GM23338 (cell line): ENCODE data around the gene NDUFS7. TPM values are rescaled to one million over a fixed set of nuclear protein-coding genes. Genes with fewer than 3 reads are reported as not detected.

Experiments used
- ATAC-seq: fragments of 200-7000 bp; cut with Tn5 transposase; 3 replicates; pipeline ENCODE4 v1.9.1; 2020
- DNase-seq: peaks from one replicate; pipeline ENCODE4 v3.0.0-alpha.2; 2015; ENCODE audit warnings: low spot score
- H2AFZ ChIP-seq: fragments of 200-600 bp; sonication (generic); 2 replicates; pipeline ENCODE4 v1.8.0; 2016; ENCODE audit warnings: antibody characterized with exemption, mild to moderate bottlenecking, moderate library complexity
- H3F3A ChIP-seq: fragments of 200-600 bp; sonication (generic); replicated peaks from 2 replicates; pipeline ENCODE4 v1.8.0; 2017; ENCODE audit warnings: antibody characterized with exemption, mixed run types, low read depth
- H3K27ac ChIP-seq: fragments of 200-600 bp; sonication (generic); 2 replicates; pipeline ENCODE4 v1.6.1; 2016; ENCODE audit warnings: low read depth
- H3K27me3 ChIP-seq: fragments of 200-600 bp; sonication (generic); 2 replicates; pipeline ENCODE4 v1.8.0; 2016; ENCODE audit warnings: mild to moderate bottlenecking, mixed run types, moderate library complexity; ENCODE audit not compliant: insufficient read depth
- H3K36me3 ChIP-seq: fragments of 200-600 bp; sonication (generic); 2 replicates; pipeline ENCODE4 v1.8.0; 2016; ENCODE audit warnings: mild to moderate bottlenecking; ENCODE audit not compliant: insufficient read depth
- H3K4me1 ChIP-seq: fragments of 200-600 bp; sonication (generic); 2 replicates; pipeline ENCODE4 v1.8.0; 2016; ENCODE audit warnings: mild to moderate bottlenecking, moderate library complexity; ENCODE audit not compliant: insufficient read depth
- H3K4me2 ChIP-seq: fragments of 200-600 bp; sonication (generic); 2 replicates; pipeline ENCODE4 v1.7.1; 2017; ENCODE audit warnings: mixed run types
- H3K4me3 ChIP-seq: fragments of 200-600 bp; sonication (generic); 2 replicates; pipeline ENCODE4 v1.6.1; 2016; ENCODE audit warnings: mixed run types
- H3K79me2 ChIP-seq: fragments of 200-600 bp; sonication (generic); replicated peaks from 2 replicates; pipeline ENCODE4 v1.8.0; 2017; ENCODE audit warnings: mild to moderate bottlenecking; ENCODE audit not compliant: insufficient read depth
- H3K9me2 ChIP-seq: fragments of 200-600 bp; sonication (generic); 2 replicates; pipeline ENCODE4 v1.8.0; 2017; ENCODE audit not compliant: insufficient read depth
- H4K20me1 ChIP-seq: fragments of 200-600 bp; sonication (generic); replicated peaks from 2 replicates; pipeline ENCODE4 v1.8.0; 2017; ENCODE audit warnings: mild to moderate bottlenecking; ENCODE audit not compliant: insufficient read depth
- H3K27ac Mint-ChIP-seq: 2 replicates; pipeline ENCODE4 v1.8.0; 2020; ENCODE audit warnings: inconsistent platforms, mild to moderate bottlenecking, moderate library complexity, mixed read lengths
- H3K27me3 Mint-ChIP-seq: 3 replicates; pipeline ENCODE4 v1.8.0; 2022; ENCODE audit warnings: low read depth, mild to moderate bottlenecking, moderate library complexity, mixed read lengths, inconsistent platforms; ENCODE audit not compliant: insufficient read depth, poor library complexity
- H3K36me3 Mint-ChIP-seq: 3 replicates; pipeline ENCODE4 v1.8.0; 2021; ENCODE audit warnings: low read depth, mild to moderate bottlenecking, inconsistent platforms, moderate library complexity, mixed read lengths
- H3K4me1 Mint-ChIP-seq: 3 replicates; pipeline ENCODE4 v1.8.0; 2020; ENCODE audit warnings: mild to moderate bottlenecking, inconsistent platforms, mixed read lengths
- H3K4me3 Mint-ChIP-seq: 3 replicates; pipeline ENCODE4 v1.8.0; 2021; ENCODE audit warnings: moderate library complexity, mild to moderate bottlenecking, inconsistent platforms, mixed read lengths
- H3K9me3 Mint-ChIP-seq: 3 replicates; pipeline ENCODE4 v1.8.0; 2020; ENCODE audit warnings: moderate library complexity, mild to moderate bottlenecking, inconsistent platforms, mixed read lengths
- CREB1 ChIP-seq: fragments of 250-450 bp; sonication (Bioruptor Pico); IDR thresholded peaks from 2 replicates; pipeline ENCODE4 v1.5.0; 2020; ENCODE audit warnings: low read depth, mild to moderate bottlenecking, moderate library complexity
- EZH2 ChIP-seq: fragments of 200-600 bp; sonication (generic); IDR thresholded peaks from one replicate; pipeline ENCODE4 v1.8.0; 2017; ENCODE audit warnings: antibody characterized with exemption, mild to moderate bottlenecking, low read depth; ENCODE audit not compliant: unreplicated experiment
- JUNB ChIP-seq: IDR thresholded peaks from one replicate; pipeline ENCODE4 v1.6.1; 2016; ENCODE audit warnings: antibody characterized with exemption; ENCODE audit not compliant: unreplicated experiment
- NANOG ChIP-seq: IDR thresholded peaks from 2 replicates; pipeline ENCODE4 v1.6.1; 2016; ENCODE audit warnings: antibody characterized with exemption, borderline replicate concordance
- ZNF114 ChIP-seq: fragments of 250-450 bp; sonication (Bioruptor Pico); IDR thresholded peaks from 2 replicates; pipeline ENCODE4 v1.5.0; 2020; ENCODE audit warnings: mild to moderate bottlenecking, moderate library complexity
- polyA plus RNA-seq: library from polyadenylated mRNA; unstranded; fragments of >200 nt; fragmentation: Nextera tagmentation; extraction: Ambion mirVana; gene quantifications from 2 replicates; pipeline ENCODE4 v1.2.1, GENCODE V29; 2016
- total RNA-seq: library from RNA; depleted of rRNA; stranded (reverse); fragments of >200 nt; shearing (Covaris generic); gene quantifications from 2 replicates; pipeline ENCODE4 v1.2.3, GENCODE V29; 2014
- TF ChIP-seq, protein P1 (sequence below): fragments of 250-450 bp; sonication (Bioruptor Pico); IDR thresholded peaks from 2 replicates; pipeline ENCODE4 v1.5.0; 2020; ENCODE audit warnings: mild to moderate bottlenecking, moderate library complexity

NDUFS7 gene
- total and polyA plus RNA-seq, 2 experiments from 2014 or later: 132 to 203 TPM

DNA sequence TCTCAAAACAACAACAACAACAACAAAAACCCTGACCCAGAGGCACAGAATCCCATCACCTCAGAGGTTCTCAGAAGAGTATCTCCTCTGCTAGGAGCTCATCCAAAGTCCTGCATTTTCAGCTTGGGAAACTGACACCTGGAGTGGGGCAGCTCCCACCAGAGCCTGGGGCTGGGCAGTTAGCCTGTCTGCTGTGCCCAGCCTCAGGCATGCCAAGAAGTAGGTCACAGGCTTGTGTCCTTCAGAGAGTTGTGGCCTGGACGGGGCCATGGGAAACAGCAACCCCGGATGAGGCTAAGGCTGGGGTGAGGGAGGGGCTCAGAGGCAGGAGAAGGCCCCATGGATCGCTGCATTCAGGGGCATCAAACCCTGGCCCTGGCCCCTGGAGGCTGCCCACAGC, 2.1 kb downstream of the NDUFS7 start (continued):
- TF ChIP-seq, protein P1, sequence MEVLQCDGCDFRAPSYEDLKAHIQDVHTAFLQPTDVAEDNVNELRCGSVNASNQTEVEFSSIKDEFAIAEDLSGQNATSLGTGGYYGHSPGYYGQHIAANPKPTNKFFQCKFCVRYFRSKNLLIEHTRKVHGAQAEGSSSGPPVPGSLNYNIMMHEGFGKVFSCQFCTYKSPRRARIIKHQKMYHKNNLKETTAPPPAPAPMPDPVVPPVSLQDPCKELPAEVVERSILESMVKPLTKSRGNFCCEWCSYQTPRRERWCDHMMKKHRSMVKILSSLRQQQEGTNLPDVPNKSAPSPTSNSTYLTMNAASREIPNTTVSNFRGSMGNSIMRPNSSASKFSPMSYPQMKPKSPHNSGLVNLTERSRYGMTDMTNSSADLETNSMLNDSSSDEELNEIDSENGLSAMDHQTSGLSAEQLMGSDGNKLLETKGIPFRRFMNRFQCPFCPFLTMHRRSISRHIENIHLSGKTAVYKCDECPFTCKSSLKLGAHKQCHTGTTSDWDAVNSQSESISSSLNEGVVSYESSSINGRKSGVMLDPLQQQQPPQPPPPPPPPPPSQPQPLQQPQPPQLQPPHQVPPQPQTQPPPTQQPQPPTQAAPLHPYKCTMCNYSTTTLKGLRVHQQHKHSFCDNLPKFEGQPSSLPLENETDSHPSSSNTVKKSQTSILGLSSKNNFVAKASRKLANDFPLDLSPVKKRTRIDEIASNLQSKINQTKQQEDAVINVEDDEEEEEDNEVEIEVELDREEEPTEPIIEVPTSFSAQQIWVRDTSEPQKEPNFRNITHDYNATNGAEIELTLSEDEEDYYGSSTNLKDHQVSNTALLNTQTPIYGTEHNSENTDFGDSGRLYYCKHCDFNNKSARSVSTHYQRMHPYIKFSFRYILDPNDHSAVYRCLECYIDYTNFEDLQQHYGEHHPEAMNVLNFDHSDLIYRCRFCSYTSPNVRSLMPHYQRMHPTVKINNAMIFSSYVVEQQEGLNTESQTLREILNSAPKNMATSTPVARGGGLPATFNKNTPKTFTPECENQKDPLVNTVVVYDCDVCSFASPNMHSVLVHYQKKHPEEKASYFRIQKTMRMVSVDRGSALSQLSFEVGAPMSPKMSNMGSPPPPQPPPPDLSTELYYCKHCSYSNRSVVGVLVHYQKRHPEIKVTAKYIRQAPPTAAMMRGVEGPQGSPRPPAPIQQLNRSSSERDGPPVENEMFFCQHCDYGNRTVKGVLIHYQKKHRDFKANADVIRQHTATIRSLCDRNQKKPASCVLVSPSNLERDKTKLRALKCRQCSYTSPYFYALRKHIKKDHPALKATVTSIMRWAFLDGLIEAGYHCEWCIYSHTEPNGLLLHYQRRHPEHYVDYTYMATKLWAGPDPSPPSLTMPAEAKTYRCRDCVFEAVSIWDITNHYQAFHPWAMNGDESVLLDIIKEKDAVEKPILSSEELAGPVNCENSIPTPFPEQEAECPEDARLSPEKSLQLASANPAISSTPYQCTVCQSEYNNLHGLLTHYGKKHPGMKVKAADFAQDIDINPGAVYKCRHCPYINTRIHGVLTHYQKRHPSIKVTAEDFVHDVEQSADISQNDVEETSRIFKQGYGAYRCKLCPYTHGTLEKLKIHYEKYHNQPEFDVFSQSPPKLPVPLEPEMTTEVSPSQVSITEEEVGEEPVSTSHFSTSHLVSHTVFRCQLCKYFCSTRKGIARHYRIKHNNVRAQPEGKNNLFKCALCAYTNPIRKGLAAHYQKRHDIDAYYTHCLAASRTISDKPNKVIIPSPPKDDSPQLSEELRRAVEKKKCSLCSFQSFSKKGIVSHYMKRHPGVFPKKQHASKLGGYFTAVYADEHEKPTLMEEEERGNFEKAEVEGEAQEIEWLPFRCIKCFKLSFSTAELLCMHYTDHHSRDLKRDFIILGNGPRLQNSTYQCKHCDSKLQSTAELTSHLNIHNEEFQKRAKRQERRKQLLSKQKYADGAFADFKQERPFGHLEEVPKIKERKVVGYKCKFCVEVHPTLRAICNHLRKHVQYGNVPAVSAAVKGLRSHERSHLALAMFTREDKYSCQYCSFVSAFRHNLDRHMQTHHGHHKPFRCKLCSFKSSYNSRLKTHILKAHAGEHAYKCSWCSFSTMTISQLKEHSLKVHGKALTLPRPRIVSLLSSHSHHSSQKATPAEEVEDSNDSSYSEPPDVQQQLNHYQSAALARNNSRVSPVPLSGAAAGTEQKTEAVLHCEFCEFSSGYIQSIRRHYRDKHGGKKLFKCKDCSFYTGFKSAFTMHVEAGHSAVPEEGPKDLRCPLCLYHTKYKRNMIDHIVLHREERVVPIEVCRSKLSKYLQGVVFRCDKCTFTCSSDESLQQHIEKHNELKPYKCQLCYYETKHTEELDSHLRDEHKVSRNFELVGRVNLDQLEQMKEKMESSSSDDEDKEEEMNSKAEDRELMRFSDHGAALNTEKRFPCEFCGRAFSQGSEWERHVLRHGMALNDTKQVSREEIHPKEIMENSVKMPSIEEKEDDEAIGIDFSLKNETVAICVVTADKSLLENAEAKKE (CRISPR knock-in tag): no peak
- TF ChIP-seq CREB1 (CRISPR knock-in tag) (no peak), ZNF114 (no peak), NANOG (no peak), JUNB (no peak)

DNA sequence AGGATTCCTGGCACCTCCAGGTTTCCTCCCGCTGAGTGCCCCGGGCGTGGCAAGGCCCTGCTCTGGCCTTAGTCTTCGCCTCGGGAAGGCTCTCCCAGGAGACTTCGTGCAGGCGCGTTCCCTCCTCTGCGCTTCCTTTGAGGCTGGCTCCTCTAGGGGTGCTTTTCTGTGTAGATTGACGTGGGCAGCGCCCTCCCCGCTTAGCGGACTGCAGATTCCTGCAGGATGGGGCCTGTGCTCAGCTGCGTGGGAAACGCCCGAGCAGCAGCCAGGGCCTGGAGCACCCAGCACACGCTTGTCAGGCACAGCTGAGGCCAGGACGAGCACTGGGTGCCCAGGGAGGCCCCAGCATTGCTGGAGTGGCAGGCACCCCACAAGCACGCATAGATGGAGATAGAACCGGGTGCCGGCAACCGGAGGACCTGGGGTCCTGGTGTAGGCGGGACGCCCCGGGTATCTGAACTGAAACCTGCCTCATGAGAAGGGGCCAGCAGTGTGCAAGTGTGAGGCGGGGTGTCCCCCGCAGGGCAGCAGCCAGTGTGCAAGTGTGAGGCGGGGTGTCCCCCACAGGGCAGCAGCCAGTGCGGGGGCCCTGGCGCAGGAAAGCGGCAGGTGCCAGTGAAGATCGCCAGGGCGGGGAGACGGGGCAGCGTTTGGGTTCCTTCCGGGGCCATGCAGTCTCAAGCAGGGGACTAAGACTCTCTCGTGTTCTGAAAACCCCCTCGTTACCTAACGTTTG, 3.4 kb downstream of the NDUFS7 start:
- H3K36me3 ChIP-seq: no peaks in the 10 kb centered on the region
- H3K4me1 Mint-ChIP-seq: peaks cover 3% of the 10 kb centered on the region; the same call in 2 of the 3 replicates
- H3K9me3 Mint-ChIP-seq: peaks cover 5% of the 10 kb centered on the region

More for the DNA sequence above, 3.4 kb downstream of the NDUFS7 start:
- DNase-seq (no peak), ATAC-seq (no peak)
- Histone ChIP-seq H4K20me1 (peaks cover 5% of the 10 kb centered on the region; the same call in 1 of the 2 replicates), H3K79me2 (peaks cover 15% of the 10 kb centered on the region), H3K27me3 (no peaks in the 10 kb centered on the region), H3K27ac (no peak overlapping the region), H3K4me2 (no peak overlapping the region), H3F3A (peaks cover 19% of the 10 kb centered on the region), H3K4me3 (no peak overlapping the region), H2AFZ (no peak overlapping the region), H3K9me2 (no peaks in the 10 kb centered on the region), H3K4me1 (peaks cover 7% of the 10 kb centered on the region; the same call in 1 of the 2 replicates)
- Mint-ChIP-seq H3K27me3 (peaks cover 14% of the 10 kb centered on the region), H3K4me3 (no peak overlapping the region), H3K36me3 (peaks cover 31% of the 10 kb centered on the region), H3K27ac (no peak overlapping the region)
- no peak for TF ChIP-seq EZH2
- no peak for TF ChIP-seq JUNB
